Psoas muscle (tissue), 8 donors: ENCODE measurements around the gene SFT2D3. TPM values are rescaled to one million over a fixed set of nuclear protein-coding genes. Genes with fewer than 3 reads are reported as not detected.

Experiments
- ATAC-seq, 4 donors: fragments of 200-7000 bp; cut with Tn5 transposase; one replicate each; pipeline ENCODE4 v1.9.1; 2020; ENCODE audit warnings: moderate library complexity in 3 of 4, mild to moderate bottlenecking in 2 of 4
- DNase-seq, 2 donors: peaks; one replicate each; pipeline ENCODE4 v3.0.0-alpha.2; 2020
- H3K27ac ChIP-seq: fragments of 200-600 bp; one replicate; pipeline ENCODE4 v1.8.0; 2022
- H3K27me3 ChIP-seq, 3 donors: fragments of 200-600 bp in 1 of 3; one replicate each; pipeline versions ENCODE4 v1.6.1 to v1.8.0; 2013 to 2022; ENCODE audit warnings: low read length in 2 of 3, mild to moderate bottlenecking in 2 of 3, moderate library complexity in 1 of 3; ENCODE audit not compliant: insufficient read depth in 3 of 3
- H3K36me3 ChIP-seq, 2 donors: fragments of 200-600 bp in 1 of 2; one replicate each; pipeline versions ENCODE4 v1.6.1 to v1.8.0; 2013 to 2022; ENCODE audit warnings: low read depth in 1 of 2, mild to moderate bottlenecking in 1 of 2, moderate library complexity in 1 of 2; ENCODE audit not compliant: insufficient read depth in 1 of 2
- H3K4me1 ChIP-seq: fragments of 200-600 bp; one replicate; pipeline ENCODE4 v1.8.0; 2022
- H3K4me3 ChIP-seq: fragments of 200-600 bp; one replicate; pipeline ENCODE4 v1.8.0; 2022; ENCODE audit warnings: mild to moderate bottlenecking
- H3K9me3 ChIP-seq: fragments of 200-600 bp; one replicate; pipeline ENCODE4 v1.8.0; 2022
- WGBS, 3 donors: extraction: QIAGEN DNeasy Blood & Tissue Kit; methylation state at CpG; one replicate each; pipeline versions ENCODE4 v1.1.6 to v1.1.7; 2013; 5-methylcytosine and 5-hydroxymethylcytosine counted together
- intact Hi-C, 2 donors: fragments of 100-400 bp; cut with DNase I; formaldehyde crosslinking; loops; one replicate each; pipeline versions ENCODE4 v1.11.0 to v1.14.2; 2022
- polyA plus RNA-seq, 3 donors: library from polyadenylated mRNA; stranded (reverse); fragments of 200-250 nt; gene quantifications; one replicate each; pipeline ENCODE4 v1.2.3, GENCODE V29; 2013
- total RNA-seq, 4 donors: library from RNA; stranded (reverse); fragmentation: NEBNext Ultra II Directional in 2 of 4; extraction: Animal tissue kit (Norgen Biotek cat#: 25700) in 2 of 4; gene quantifications; one replicate each; pipeline versions ENCODE4 v1.2.1 to v1.2.4, GENCODE V29; 2021 to 2023
- TF ChIP-seq, protein P1 (sequence below): fragments of 200-600 bp; IDR thresholded peaks from one replicate; pipeline ENCODE4 v1.8.0; 2022; ENCODE audit warnings: antibody characterized with exemption
- donor health status: healthy with polysubstance abuse.
- donor health status: DM: no; HTN: no; CAD: no; lungs with moderate emphysema.
- donor health status: Bipolar disorder and iron deficiency.
- donor health status: healthy.
- donor health status: DM: yes; HTN: yes; CAD: no.
- donor health status: DM: no; HTN: no; CAD: no.
- donor health status: DM: no; HTN: no; CAD: no.
- donor health status: DM: yes; HTN: yes; CAD: no.

Gene SFT2D3
- total and polyA plus RNA-seq, 7 donors = 1.5 to 4.1 (median 2.2) TPM

DNA sequence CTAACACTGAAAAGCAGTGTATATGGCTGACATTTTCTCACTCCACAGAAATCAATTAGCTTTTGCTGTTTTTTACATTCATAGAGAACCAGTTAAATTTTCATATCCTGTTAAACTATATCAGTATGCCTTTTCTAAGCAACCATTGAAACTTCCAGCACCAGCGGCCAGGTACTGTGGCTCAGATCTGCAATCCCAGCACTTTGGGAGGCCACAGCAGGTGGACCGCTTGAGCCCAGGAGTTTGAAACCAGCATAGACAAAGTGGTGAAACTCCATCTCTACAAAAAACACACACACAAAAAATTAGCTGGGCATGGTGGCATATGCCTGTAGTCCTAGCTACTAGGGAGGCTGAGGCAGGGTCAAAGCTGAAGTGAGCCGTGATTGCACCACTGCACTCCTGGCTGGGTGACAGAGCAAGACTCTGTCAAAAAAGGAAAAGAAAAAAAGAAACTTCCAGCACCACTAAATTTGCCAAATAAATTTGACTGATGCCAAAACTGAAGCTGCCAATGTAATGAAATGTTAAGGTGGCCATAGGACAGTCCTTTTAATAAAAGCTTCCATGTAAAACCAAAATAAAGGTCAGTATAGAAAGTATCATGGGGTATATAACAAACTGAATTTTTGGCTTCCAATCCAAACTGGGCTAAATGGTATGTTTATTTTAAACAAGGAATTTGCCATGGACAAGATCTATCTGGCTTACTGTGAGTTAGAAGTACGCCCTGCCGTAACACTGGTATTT is 3.5 kb downstream of the SFT2D3 start:
- H3K9me3 ChIP-seq = no peaks in the 10 kb centered on the region
- DNase-seq (peak in 1 of 2 donors; percentile 43), ATAC-seq (no peak)
- intact Hi-C loops = loop anchor here in 1 of 2 donors (5.0 kb wide), 1 partner anchor 107 kb away; the partner anchor contains the start of gene WDR33
- WGBS, 3 donors = 77 to 84% (median 82%) methylated on average over 5 of the region's 5 CpGs
- peaks cover 35% of the 10 kb centered on the region for H3K4me1 ChIP-seq
- peaks cover 6 to 49% of the 10 kb centered on the region in 2 donors for H3K36me3 ChIP-seq
- no peaks in the 10 kb centered on the region for H3K27me3 ChIP-seq
- no peak overlapping the region for H3K4me3 ChIP-seq
- H3K27ac ChIP-seq = no peak overlapping the region
- TF ChIP-seq, protein P1, sequence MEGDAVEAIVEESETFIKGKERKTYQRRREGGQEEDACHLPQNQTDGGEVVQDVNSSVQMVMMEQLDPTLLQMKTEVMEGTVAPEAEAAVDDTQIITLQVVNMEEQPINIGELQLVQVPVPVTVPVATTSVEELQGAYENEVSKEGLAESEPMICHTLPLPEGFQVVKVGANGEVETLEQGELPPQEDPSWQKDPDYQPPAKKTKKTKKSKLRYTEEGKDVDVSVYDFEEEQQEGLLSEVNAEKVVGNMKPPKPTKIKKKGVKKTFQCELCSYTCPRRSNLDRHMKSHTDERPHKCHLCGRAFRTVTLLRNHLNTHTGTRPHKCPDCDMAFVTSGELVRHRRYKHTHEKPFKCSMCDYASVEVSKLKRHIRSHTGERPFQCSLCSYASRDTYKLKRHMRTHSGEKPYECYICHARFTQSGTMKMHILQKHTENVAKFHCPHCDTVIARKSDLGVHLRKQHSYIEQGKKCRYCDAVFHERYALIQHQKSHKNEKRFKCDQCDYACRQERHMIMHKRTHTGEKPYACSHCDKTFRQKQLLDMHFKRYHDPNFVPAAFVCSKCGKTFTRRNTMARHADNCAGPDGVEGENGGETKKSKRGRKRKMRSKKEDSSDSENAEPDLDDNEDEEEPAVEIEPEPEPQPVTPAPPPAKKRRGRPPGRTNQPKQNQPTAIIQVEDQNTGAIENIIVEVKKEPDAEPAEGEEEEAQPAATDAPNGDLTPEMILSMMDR = no peak

DNA sequence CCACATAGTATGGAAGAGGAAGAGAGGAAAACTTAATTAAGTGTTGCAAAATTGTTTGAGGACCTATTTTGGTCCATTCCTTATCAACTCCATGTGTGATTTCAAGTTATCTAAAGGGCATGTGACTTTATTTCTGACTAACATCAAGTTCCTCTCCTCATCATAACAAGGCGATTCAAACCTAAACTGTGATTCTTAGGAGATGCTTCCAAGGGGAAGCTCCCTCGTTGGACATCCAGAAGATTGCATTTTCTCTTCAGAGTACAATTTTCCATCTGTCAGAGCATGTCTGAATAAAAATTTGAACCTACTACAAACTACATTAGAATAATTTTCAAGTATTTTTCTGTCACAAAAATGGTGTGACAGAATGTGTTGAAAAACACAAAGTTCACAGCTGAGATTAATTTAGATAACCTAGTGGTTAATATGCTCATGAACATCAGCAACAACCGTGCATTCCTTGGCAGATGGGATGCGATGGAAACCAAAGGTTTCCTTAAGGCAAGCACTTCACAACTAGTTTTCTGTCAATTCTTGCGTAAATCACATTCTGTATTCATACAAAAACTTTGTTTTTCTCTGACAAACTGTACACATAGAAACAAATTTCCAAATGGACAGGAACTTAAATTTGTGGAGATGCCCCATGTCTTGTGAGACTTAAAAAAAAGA is 4.2 kb downstream of the SFT2D3 start:
- TF ChIP-seq, protein P1 = no peak
- H3K27me3 ChIP-seq = no peaks in the 10 kb centered on the region
- no peak for ATAC-seq
- H3K36me3 ChIP-seq = peaks cover 6 to 56% of the 10 kb centered on the region in 2 donors
- intact Hi-C loops = no loop called here
- no peaks in the 10 kb centered on the region for H3K9me3 ChIP-seq
- peaks cover 31% of the 10 kb centered on the region for H3K4me1 ChIP-seq
- H3K27ac ChIP-seq = no peak overlapping the region
- no peak for DNase-seq
- H3K4me3 ChIP-seq = no peak overlapping the region
- 74 to 86% (median 78%) methylated on average over 5 of the region's 5 CpGs for WGBS, 3 donors

DNA sequence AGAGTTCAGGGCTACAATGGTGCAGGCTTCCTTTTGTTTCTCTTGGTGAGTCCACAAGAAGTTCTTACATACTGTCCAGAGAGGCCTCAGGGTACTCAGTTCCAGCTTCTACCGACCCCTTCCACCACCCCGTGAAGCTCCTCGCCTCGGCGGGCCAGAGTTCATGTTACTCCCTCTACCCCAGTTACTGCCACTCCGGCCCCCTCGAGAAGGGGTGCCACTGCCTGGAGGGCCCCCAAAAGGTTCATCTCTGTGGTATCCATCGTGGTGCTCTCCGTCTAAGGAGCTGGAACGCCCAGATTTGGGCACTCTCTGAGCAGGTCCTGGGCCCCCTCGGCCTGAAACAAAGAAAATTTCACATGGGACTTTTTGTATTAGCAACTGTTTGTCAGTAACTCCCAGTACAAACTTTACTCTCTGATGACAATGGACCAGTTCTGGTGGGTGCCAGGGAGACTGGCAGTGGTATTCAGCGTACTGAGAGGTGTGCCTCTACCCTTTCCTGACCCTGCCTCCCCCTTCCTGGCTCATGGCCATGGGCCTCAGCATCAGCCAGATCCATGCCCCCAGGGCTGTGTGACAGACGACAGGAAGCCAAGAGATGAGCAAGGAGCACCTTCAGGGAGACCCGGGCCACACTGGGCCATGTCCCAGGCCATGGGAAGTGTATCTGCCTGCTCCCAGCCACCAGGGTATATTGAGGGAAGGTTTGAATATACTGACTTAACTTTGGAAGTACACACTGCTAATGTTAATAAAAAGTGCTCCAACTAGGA is 5.1 kb downstream of the SFT2D3 start:
- TF ChIP-seq, protein P1 = no peak
- H3K4me1 ChIP-seq = peaks cover 29% of the 10 kb centered on the region
- 86 to 90% (median 89%) methylated on average over 14 of the region's 14 CpGs for WGBS, 3 donors
- intact Hi-C loops = no loop called here
- ATAC-seq (no peak), DNase-seq (no peak)
- H3K9me3 ChIP-seq = no peaks in the 10 kb centered on the region
- H3K36me3 ChIP-seq = peaks cover 6 to 58% of the 10 kb centered on the region in 2 donors
- H3K27me3 ChIP-seq = no peaks in the 10 kb centered on the region
- no peak overlapping the region for H3K27ac ChIP-seq
- H3K4me3 ChIP-seq = no peak overlapping the region

DNA sequence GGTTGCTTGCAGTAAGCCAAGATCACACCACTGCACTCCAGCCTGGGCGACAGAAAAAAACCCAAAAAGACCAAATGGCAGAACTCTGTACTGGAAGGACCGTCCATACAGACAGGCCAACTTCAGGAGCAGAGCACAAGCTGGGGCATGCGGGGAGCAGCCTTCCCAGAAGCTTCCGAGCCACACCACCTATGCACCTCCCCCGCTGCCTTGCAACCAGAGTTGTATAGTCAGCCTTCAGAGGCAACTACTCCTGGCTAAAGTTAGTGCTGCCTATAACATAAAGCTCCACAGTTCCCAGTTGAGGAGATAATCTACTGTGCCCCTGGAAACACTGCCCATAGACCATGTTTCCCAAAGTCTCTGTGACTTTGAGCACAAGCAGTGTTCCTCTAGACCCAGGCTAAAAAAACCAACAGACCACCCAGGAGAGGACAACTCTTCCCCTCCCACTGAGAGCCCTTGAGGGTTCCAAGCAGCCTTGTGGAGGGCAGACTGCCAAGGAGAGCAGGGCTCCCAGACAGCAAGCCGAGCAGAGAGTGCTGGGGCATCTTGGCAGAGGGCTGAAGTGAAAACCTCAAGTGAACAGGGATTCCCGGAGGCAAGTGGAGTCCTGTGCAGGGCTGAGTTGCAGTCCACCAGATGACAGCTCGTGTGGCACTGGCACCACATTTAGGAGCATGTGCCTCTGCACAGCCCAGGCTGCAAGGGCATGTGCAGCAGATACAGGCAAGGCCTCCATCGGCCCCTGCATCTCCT is 6.8 kb downstream of the SFT2D3 start:
- H3K4me3 ChIP-seq = no peak overlapping the region
- TF ChIP-seq, protein P1 = no peak
- H3K4me1 ChIP-seq = peaks cover 19% of the 10 kb centered on the region
- DNase-seq (no peak), ATAC-seq (peak in 1 of 4 donors; percentile 32)
- H3K36me3 ChIP-seq = peaks cover 6 to 58% of the 10 kb centered on the region in 2 donors
- WGBS, 3 donors = 72 to 80% (median 78%) methylated on average over 9 of the region's 9 CpGs
- no peaks in the 10 kb centered on the region for H3K9me3 ChIP-seq
- no peaks in the 10 kb centered on the region for H3K27me3 ChIP-seq
- H3K27ac ChIP-seq = no peak overlapping the region
- intact Hi-C loops = no loop called here
